OCI-LY3 (cell line): ENCODE measurements around the gene TGM1.

Experiments used
- EZH2phosphoT487 ChIP-seq: fragments of 200-600 bp; shearing (Covaris generic); IDR thresholded peaks from 2 replicates; pipeline ENCODE4 v1.6.1; 2018; ENCODE audit warnings: antibody characterized with exemption, mixed run types, low read depth
- TF ChIP-seq, protein P1 (sequence below): fragments of 200-600, 300-600 bp; sonication (generic); IDR thresholded peaks from 2 replicates; pipeline ENCODE4 v1.5.1; 2014; ENCODE audit warnings: antibody characterized with exemption, low read length, low read depth

DNA sequence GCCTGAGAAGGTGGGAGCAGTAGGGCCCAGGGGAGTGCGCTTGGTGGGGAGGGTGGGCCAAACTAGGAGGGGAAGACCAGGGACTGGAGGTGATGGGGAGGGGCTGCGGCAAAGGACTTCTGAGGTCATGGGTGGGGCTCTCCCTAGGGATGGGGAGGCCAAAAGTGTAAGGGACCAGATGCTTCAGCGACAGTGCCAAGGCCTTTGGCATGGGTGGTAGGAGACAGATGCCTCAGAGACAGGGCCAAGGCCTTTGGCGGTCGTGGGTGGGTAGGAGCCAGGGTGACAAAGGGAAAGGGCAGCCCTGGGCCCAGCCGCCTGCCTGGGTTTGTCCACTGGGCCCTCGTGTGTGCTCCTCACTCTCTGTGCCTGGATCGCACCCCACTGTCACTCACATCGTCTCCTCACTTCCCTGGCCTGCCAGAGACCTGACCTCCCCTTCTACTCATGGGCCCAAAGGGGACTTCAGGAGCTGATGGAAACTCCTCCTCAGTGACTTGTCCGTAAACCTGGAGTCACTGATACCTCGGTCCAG lies 21.6 kb upstream of the TGM1 start:
- TF ChIP-seq, protein P1, sequence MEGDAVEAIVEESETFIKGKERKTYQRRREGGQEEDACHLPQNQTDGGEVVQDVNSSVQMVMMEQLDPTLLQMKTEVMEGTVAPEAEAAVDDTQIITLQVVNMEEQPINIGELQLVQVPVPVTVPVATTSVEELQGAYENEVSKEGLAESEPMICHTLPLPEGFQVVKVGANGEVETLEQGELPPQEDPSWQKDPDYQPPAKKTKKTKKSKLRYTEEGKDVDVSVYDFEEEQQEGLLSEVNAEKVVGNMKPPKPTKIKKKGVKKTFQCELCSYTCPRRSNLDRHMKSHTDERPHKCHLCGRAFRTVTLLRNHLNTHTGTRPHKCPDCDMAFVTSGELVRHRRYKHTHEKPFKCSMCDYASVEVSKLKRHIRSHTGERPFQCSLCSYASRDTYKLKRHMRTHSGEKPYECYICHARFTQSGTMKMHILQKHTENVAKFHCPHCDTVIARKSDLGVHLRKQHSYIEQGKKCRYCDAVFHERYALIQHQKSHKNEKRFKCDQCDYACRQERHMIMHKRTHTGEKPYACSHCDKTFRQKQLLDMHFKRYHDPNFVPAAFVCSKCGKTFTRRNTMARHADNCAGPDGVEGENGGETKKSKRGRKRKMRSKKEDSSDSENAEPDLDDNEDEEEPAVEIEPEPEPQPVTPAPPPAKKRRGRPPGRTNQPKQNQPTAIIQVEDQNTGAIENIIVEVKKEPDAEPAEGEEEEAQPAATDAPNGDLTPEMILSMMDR, result no peak
- TF ChIP-seq EZH2phosphoT487, result no peak
